BJ (cell line): ENCODE results near the gene NFIX. TPM values are rescaled to one million over a fixed set of nuclear protein-coding genes. Genes with fewer than 3 reads are reported as not detected.

ENCODE experiments used
- CTCF ChIA-PET: fragments of 350-600 bp; formaldehyde crosslinking; extraction: SDS; loops from one replicate; lab custom pipeline; 2021; ENCODE audit warnings: antibody characterized with exemption, inconsistent platforms; lab: Yijun Ruan, JAX
- POLR2A ChIA-PET: fragments of 300-600 bp; sonication (Branson Sonifier 250); formaldehyde crosslinking; extraction: SDS; loops from one replicate; lab custom pipeline; 2021; ENCODE audit warnings: antibody characterized with exemption; lab: Charles Lee
- DNase-seq: peaks from one replicate; pipeline ENCODE4 v3.0.0-alpha.2; 2011; ENCODE audit warnings: low read depth
- H3K27me3 ChIP-seq: 2 replicates; pipeline ENCODE4 v1.6.0; 2011; ENCODE audit warnings: low read length; ENCODE audit not compliant: control insufficient read depth, insufficient read depth
- H3K36me3 ChIP-seq: 2 replicates; pipeline ENCODE4 v1.5.1; 2011; ENCODE audit warnings: low read length; ENCODE audit not compliant: control insufficient read depth, insufficient read depth
- H3K4me3 ChIP-seq: 2 replicates; pipeline ENCODE4 v1.5.1; 2011; ENCODE audit warnings: low read depth, mild to moderate bottlenecking, control low read depth, low read length
- polyA plus RNA-seq: library from polyadenylated mRNA; depleted of rRNA; stranded (reverse); fragments of >200 nt; gene quantifications from 2 replicates; pipeline ENCODE4 v1.2.3, GENCODE V29; 2011
- TF ChIP-seq, protein P1 (sequence below): IDR thresholded peaks from 2 replicates; pipeline ENCODE4 v1.5.1; 2011; ENCODE audit warnings: low read depth, mild to moderate bottlenecking, control low read depth, inconsistent platforms, low read length, moderate library complexity; ENCODE audit not compliant: insufficient read depth

The NFIX gene
- polyA plus RNA-seq, 1 experiment: 29.4 TPM

DNA sequence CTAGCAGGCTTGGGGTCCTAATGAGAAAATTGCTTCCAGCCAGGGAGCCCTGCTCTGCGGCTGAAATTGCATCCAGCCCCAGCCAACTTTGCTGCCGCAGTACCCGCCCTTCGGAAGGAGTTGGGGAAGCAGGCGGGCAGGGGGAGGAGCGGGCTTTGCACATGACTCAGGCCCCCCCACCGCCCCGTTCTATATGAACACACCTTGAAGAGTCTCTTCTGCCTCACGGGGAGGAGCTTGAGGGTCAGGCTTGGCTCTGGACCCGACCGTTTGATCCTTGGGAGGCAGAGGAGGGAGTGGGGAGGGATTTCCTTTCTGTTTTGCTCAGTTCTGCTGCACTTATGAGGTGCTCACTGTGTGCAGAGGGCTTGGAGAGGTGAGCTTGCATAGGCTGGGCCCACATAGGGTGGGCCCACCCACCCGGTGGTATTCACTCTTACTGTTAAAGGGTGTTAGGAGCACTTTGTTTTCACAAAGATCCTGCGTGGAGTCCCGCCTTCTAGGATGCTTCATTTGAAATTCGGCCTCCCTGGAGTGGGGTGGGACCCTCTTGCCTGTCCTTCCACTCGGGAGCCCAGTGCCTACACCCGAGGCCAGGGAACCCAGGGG is 60.9 kb downstream of the NFIX start:
- POLR2A ChIA-PET: no interaction called here
- no peak for DNase-seq
- H3K36me3 ChIP-seq: peaks cover 3% of the 10 kb centered on the region; the same call in 1 of the 2 replicates
- TF ChIP-seq, protein P1, sequence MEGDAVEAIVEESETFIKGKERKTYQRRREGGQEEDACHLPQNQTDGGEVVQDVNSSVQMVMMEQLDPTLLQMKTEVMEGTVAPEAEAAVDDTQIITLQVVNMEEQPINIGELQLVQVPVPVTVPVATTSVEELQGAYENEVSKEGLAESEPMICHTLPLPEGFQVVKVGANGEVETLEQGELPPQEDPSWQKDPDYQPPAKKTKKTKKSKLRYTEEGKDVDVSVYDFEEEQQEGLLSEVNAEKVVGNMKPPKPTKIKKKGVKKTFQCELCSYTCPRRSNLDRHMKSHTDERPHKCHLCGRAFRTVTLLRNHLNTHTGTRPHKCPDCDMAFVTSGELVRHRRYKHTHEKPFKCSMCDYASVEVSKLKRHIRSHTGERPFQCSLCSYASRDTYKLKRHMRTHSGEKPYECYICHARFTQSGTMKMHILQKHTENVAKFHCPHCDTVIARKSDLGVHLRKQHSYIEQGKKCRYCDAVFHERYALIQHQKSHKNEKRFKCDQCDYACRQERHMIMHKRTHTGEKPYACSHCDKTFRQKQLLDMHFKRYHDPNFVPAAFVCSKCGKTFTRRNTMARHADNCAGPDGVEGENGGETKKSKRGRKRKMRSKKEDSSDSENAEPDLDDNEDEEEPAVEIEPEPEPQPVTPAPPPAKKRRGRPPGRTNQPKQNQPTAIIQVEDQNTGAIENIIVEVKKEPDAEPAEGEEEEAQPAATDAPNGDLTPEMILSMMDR: no peak
- no peaks in the 10 kb centered on the region for H3K27me3 ChIP-seq
- peak overlapping the region; percentile 17 for H3K4me3 ChIP-seq
- CTCF ChIA-PET: interaction anchor here (1.5 to 13.8 kb wide), 8 partner anchors 12 to 96 kb away, joined by 3 to 358 read pairs (median 10); no protein-coding TSS in a partner anchor

GRCh38 chr19:13057147-13057572 is 61.9 kb downstream of the NFIX start:
- CTCF ChIA-PET: interaction anchor here (0.8 to 13.8 kb wide), 7 partner anchors 9 to 77 kb away, joined by 3 to 358 read pairs (median 37); no protein-coding TSS in a partner anchor
- TF ChIP-seq, protein P1: no peak
- no peak for DNase-seq
- Histone ChIP-seq H3K4me3 (no peak overlapping the region), H3K36me3 (peaks cover 6% of the 10 kb centered on the region; the same call in 1 of the 2 replicates), H3K27me3 (no peaks in the 10 kb centered on the region)
- POLR2A ChIA-PET: interaction anchor here (0.6 to 1.1 kb wide), 2 partner anchors 28 to 98 kb away, joined by 3 read pairs; no protein-coding TSS in a partner anchor

GRCh38 chr19:13057744-13058143 is 62.5 kb downstream of the NFIX start:
- H3K27me3 ChIP-seq: no peaks in the 10 kb centered on the region
- TF ChIP-seq, protein P1: no peak
- no peak overlapping the region for H3K4me3 ChIP-seq
- CTCF ChIA-PET: interaction anchor here (0.8 to 13.8 kb wide), 8 partner anchors 8 to 77 kb away, joined by 3 to 358 read pairs (median 42); no protein-coding TSS in a partner anchor
- POLR2A ChIA-PET: interaction anchor here (0.6 to 1.3 kb wide), 3 partner anchors 27 to 98 kb away, joined by 3 to 5 read pairs (median 3); no protein-coding TSS in a partner anchor
- DNase-seq: no peak
- peaks cover 5% of the 10 kb centered on the region; the same call in 1 of the 2 replicates for H3K36me3 ChIP-seq

- no peaks in the 10 kb centered on the region for H3K27me3 ChIP-seq
- H3K4me3 ChIP-seq: no peak overlapping the region
- POLR2A ChIA-PET: interaction anchor here (0.6 to 1.3 kb wide), 2 partner anchors 36 to 94 kb away, joined by 4 to 5 read pairs; no protein-coding TSS in a partner anchor
- CTCF ChIA-PET: interaction anchor here (0.9 to 13.8 kb wide), 9 partner anchors 8 to 79 kb away, joined by 3 to 358 read pairs (median 37); no protein-coding TSS in a partner anchor
- H3K36me3 ChIP-seq: peaks cover 5% of the 10 kb centered on the region; the same call in 1 of the 2 replicates
- DNase-seq: no peak
- TF ChIP-seq, protein P1: no peak; the same call in 1 of the 2 replicates
Observed at GRCh38 chr19:13058951-13059660, 63.8 kb downstream of the NFIX start.
